Caco-2 (cell line): Measurements from ENCODE around the gene TSPAN5. TPM values are rescaled to one million over a fixed set of nuclear protein-coding genes. Genes with fewer than 3 reads are reported as not detected.

Experiments used
- BruUV-seq: library from RNA; stranded (reverse); fragments of 400-500 nt; replicated peaks from 2 replicates; lab custom pipeline; 2021; lab: Mats Ljungman, UMichigan
- CTCF ChIA-PET: fragments of 300-600 bp; sonication (Branson Sonifier 250); formaldehyde crosslinking; loops from one replicate; lab custom pipeline; 2022; ENCODE audit warnings: antibody characterized with exemption; lab: Charles Lee
- POLR2A ChIA-PET: fragments of 300-600 bp; sonication (Branson Sonifier 250); formaldehyde crosslinking; loops from one replicate; lab custom pipeline; 2022; ENCODE audit warnings: antibody characterized with exemption; lab: Charles Lee
- DNase-seq, 2 experiments: peaks; one replicate each; pipeline versions ENCODE4 v3.0.0 to v3.0.0-alpha.2; 2020 to 2022
- H3K27me3 ChIP-seq: replicated peaks from 2 replicates; pipeline ENCODE4 v1.6.0; 2011; ENCODE audit warnings: low read length; ENCODE audit not compliant: control insufficient read depth, insufficient read depth
- H3K36me3 ChIP-seq: 2 replicates; pipeline ENCODE4 v1.5.1; 2011; ENCODE audit warnings: low read length; ENCODE audit not compliant: control insufficient read depth, insufficient read depth
- H3K4me1 ChIP-seq: fragments of 250-450 bp; sonication (Bioruptor Pico); 2 replicates; pipeline ENCODE4 v1.5.1; 2020; ENCODE audit warnings: mild to moderate bottlenecking
- H3K4me3 ChIP-seq: 2 replicates; pipeline ENCODE4 v1.5.1; 2011; ENCODE audit warnings: low read depth, mild to moderate bottlenecking, control low read depth, low read length
- H3K9me3 ChIP-seq: fragments of 250-450 bp; sonication (Bioruptor Pico); 2 replicates; pipeline ENCODE4 v1.5.1; 2020; ENCODE audit warnings: mild to moderate bottlenecking, moderate library complexity
- H3K27ac Mint-ChIP-seq: one replicate; pipeline ENCODE4 v1.8.0; 2022; ENCODE audit warnings: mixed read lengths; ENCODE audit not compliant: unreplicated experiment
- H3K27me3 Mint-ChIP-seq: one replicate; pipeline ENCODE4 v1.8.0; 2022; ENCODE audit warnings: mixed read lengths; ENCODE audit not compliant: insufficient read depth, unreplicated experiment
- H3K36me3 Mint-ChIP-seq: one replicate; pipeline ENCODE4 v1.8.0; 2022; ENCODE audit warnings: mild to moderate bottlenecking, mixed read lengths; ENCODE audit not compliant: insufficient read depth, unreplicated experiment
- H3K4me1 Mint-ChIP-seq: one replicate; pipeline ENCODE4 v1.8.0; 2022; ENCODE audit warnings: low read depth, mixed read lengths; ENCODE audit not compliant: unreplicated experiment
- H3K4me3 Mint-ChIP-seq: one replicate; pipeline ENCODE4 v1.8.0; 2022; ENCODE audit warnings: mild to moderate bottlenecking, moderate library complexity, mixed read lengths; ENCODE audit not compliant: unreplicated experiment
- H3K9me3 Mint-ChIP-seq: one replicate; pipeline ENCODE4 v1.8.0; 2022; ENCODE audit warnings: mixed read lengths; ENCODE audit not compliant: unreplicated experiment
- intact Hi-C: fragments of 100-400 bp; cut with micrococcal nuclease; formaldehyde crosslinking; loops from one replicate; pipeline ENCODE4 v1.10.0; 2022; ENCODE audit not compliant: unreplicated experiment
- total RNA-seq: library from RNA; stranded (reverse); gene quantifications from 2 replicates; pipeline ENCODE4 v1.2.3, GENCODE V29; 2022
- TF ChIP-seq, protein P1 (sequence below), 2 experiments: fragments of 200-600 bp in 1 of 2; IDR thresholded peaks; 1 replicate in 1 of 2; 2 replicates in 1 of 2; pipeline versions ENCODE4 v1.5.1 to v1.8.0; 2011 to 2022; ENCODE audit warnings: antibody characterized with exemption in 1 of 2, control low read depth in 1 of 2, inconsistent platforms in 1 of 2, low read depth in 1 of 2, low read length in 1 of 2, mild to moderate bottlenecking in 1 of 2, moderate library complexity in 1 of 2; ENCODE audit not compliant: insufficient read depth in 1 of 2, severe bottlenecking in 1 of 2, unreplicated experiment in 1 of 2

Gene TSPAN5
- total RNA-seq, 1 experiment from 2014 or later = 24.1 TPM

DNA sequence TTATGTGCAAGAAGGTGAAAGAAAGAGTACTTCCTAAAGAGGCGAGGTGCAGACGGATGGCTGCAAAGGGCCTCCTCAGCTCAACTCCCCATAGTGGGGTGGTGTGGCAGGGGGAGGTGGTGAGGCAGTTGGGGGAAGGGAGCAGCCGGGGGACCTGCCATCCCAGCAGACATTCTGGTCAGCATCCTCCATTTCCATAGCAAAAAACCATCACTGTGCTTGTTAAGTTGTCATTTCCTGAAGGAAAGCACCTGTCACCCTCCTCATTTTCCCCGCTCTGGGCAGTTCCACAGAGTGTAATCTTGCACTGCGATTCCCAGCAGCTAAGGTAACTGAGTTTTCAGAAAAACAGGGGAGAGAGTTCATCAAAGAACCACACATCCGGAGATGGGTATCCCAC, 51.5 kb downstream of the TSPAN5 start:
- Histone ChIP-seq H3K4me1 (peaks cover 6% of the 10 kb centered on the region), H3K36me3 (no peaks in the 10 kb centered on the region), H3K27me3 (no peaks in the 10 kb centered on the region), H3K4me3 (no peak overlapping the region), H3K9me3 (no peaks in the 10 kb centered on the region)
- no peak overlapping the region for H3K4me3 Mint-ChIP-seq
- TF ChIP-seq, protein P1, sequence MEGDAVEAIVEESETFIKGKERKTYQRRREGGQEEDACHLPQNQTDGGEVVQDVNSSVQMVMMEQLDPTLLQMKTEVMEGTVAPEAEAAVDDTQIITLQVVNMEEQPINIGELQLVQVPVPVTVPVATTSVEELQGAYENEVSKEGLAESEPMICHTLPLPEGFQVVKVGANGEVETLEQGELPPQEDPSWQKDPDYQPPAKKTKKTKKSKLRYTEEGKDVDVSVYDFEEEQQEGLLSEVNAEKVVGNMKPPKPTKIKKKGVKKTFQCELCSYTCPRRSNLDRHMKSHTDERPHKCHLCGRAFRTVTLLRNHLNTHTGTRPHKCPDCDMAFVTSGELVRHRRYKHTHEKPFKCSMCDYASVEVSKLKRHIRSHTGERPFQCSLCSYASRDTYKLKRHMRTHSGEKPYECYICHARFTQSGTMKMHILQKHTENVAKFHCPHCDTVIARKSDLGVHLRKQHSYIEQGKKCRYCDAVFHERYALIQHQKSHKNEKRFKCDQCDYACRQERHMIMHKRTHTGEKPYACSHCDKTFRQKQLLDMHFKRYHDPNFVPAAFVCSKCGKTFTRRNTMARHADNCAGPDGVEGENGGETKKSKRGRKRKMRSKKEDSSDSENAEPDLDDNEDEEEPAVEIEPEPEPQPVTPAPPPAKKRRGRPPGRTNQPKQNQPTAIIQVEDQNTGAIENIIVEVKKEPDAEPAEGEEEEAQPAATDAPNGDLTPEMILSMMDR (IDR thresholded peaks at IDR 0.05; ENCODE audit: insufficient read depth in 1 of 2, low read depth in 1 of 2, low read length in 1 of 2, severe bottlenecking in 1 of 2, unreplicated experiment in 1 of 2) = no peak
- no peak for DNase-seq
- peaks cover 3% of the 10 kb centered on the region for H3K9me3 Mint-ChIP-seq
- no peak overlapping the region for H3K27ac Mint-ChIP-seq
- intact Hi-C loops = no loop called here
- BruUV-seq = no TSS peak
- no peaks in the 10 kb centered on the region for H3K36me3 Mint-ChIP-seq
- ChIA-PET CTCF (no interaction called here), POLR2A (interaction anchor here (0.6 kb wide), 1 partner anchor 53 kb away, joined by 3 read pairs; no protein-coding TSS in a partner anchor)
- H3K27me3 Mint-ChIP-seq = no peaks in the 10 kb centered on the region
- H3K4me1 Mint-ChIP-seq = no peaks in the 10 kb centered on the region

DNA sequence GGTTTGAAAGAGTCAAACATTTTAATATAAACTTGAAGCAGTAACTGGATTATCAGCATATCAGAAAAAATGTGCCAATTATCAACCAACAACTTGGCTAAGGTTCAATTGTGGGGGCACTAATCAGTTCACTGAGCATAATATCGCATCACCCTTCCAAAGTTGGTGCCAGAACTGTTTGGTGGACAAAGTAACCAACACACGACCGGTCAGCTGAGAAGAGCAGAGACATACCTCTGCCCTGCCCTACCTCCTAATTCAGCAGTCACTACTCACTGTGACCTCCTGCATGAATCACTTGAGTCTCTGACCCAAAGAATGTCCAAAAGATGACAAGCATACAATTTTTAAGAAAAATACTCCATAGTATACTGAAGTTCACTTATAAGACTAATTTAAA, 53.2 kb downstream of the TSPAN5 start:
- Histone ChIP-seq H3K4me3 (no peak overlapping the region), H3K4me1 (peaks cover 6% of the 10 kb centered on the region), H3K27me3 (no peaks in the 10 kb centered on the region), H3K9me3 (no peaks in the 10 kb centered on the region), H3K36me3 (no peaks in the 10 kb centered on the region)
- Mint-ChIP-seq H3K9me3 (peaks cover 14% of the 10 kb centered on the region), H3K27me3 (no peaks in the 10 kb centered on the region), H3K4me1 (no peaks in the 10 kb centered on the region), H3K4me3 (no peak overlapping the region), H3K27ac (no peak overlapping the region), H3K36me3 (no peaks in the 10 kb centered on the region)
- TF ChIP-seq, protein P1 (IDR thresholded peaks at IDR 0.05; ENCODE audit: insufficient read depth in 1 of 2, low read depth in 1 of 2, low read length in 1 of 2, severe bottlenecking in 1 of 2, unreplicated experiment in 1 of 2) = no peak
- intact Hi-C loops = no loop called here
- no TSS peak for BruUV-seq
- CTCF ChIA-PET = no interaction called here
- POLR2A ChIA-PET = no interaction called here
- no peak for DNase-seq

DNA sequence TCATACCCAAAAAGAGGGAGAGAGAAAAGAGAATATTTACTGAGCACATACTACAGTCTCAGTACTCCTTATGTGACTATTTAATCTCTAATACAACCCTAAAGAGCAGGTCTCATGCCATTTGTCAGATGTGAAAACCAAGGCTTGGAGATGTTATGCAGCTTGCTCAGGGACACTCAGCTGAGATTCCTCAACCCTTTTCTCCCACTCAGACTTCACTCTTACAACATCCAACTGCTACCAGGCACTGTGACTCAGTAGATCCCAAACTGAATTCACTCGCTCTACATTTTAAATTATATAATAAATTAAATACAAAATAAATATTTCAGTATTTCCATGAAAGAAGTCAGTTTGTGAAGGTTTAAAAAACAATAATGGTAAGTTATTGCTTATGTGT, 53.7 kb downstream of the TSPAN5 start:
- intact Hi-C loops = no loop called here
- H3K36me3 ChIP-seq = no peaks in the 10 kb centered on the region
- no peak for DNase-seq
- peaks cover 14% of the 10 kb centered on the region for H3K9me3 Mint-ChIP-seq
- H3K27ac Mint-ChIP-seq = no peak overlapping the region
- TF ChIP-seq, protein P1 (IDR thresholded peaks at IDR 0.05; ENCODE audit: insufficient read depth in 1 of 2, low read depth in 1 of 2, low read length in 1 of 2, severe bottlenecking in 1 of 2, unreplicated experiment in 1 of 2) = no peak
- H3K9me3 ChIP-seq = peaks cover 4% of the 10 kb centered on the region
- ChIA-PET POLR2A (no interaction called here), CTCF (no interaction called here)
- H3K4me3 Mint-ChIP-seq = no peak overlapping the region
- no peaks in the 10 kb centered on the region for H3K27me3 Mint-ChIP-seq
- H3K4me1 Mint-ChIP-seq = no peaks in the 10 kb centered on the region
- no TSS peak for BruUV-seq
- H3K27me3 ChIP-seq = no peaks in the 10 kb centered on the region
- peaks cover under 1% of the 10 kb centered on the region for H3K36me3 Mint-ChIP-seq
- no peak overlapping the region for H3K4me3 ChIP-seq
- H3K4me1 ChIP-seq = peaks cover 6% of the 10 kb centered on the region
